EL (cell line): Measurements from ENCODE around the gene HEATR1.

Source experiments
- DNase-seq: peaks from one replicate; pipeline ENCODE4 v3.0.0-alpha.2; 2016

HEATR1 gene

GRCh38 chr1:236535190-236535589 lies 69.1 kb downstream of the HEATR1 start:
- no peak for DNase-seq

- peak; percentile 75 for DNase-seq
Observed at GRCh38 chr1:236534151-236534651, 70.1 kb downstream of the HEATR1 start.

GRCh38 chr1:236532850-236533249 lies 71.5 kb downstream of the HEATR1 start:
- DNase-seq, result no peak

DNA sequence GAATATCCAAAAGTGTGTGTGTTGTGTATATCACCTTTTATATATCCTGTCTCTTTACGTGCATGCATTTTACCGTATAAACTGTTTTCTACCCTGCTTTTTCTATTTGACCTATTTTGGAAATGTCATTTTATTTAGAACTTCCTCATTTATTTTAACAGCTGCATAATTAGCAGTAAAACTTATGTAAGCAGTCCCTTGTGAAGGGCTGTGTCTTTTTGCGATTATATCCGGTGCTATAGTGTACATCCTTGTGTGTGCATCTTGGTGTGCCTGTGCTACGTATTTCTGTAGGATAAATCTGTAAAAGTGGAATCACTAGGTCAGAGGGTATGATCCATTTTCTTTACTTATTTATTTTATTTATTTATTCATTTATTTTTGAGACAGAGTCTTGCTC lies 73.4 kb downstream of the HEATR1 start:
- no peak for DNase-seq

DNA sequence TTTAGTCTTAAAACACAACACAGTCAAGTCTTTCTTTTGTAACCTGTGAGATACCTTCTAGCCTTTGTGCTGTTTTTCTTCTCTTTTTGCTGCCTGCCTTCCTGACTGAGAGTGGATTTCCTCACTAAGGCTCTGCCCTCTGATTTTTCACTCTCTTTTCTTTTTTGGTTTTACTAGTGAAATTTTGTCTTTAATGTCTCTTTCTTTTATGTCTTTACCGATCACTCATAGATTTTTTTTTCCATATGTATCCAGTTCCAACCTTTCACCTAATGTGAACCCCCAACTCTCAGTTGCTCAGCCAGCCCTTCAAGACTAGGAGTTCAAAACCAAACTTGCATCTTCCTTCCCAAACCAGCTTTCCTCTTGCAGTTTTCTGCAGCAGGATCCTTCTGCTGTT lies 74.0 kb downstream of the HEATR1 start:
- no peak for DNase-seq

GRCh38 chr1:236526079-236526478 lies 78.2 kb downstream of the HEATR1 start:
- DNase-seq, result no peak

DNA sequence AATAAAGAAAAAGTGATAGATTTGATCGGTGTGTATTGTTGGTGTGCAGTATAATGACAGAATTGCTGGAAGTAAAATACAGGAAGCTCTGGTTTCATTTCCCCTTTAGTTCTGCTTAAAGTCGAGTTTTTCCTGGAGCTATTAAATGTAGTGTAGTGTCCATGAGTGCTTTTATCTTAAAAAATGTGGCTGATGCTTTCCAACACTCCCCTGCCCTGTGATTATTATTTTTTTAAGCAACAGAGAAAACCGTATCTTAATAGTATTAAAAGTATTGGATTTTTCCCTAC lies 79.5 kb downstream of the HEATR1 start:
- no peak for DNase-seq

DNA sequence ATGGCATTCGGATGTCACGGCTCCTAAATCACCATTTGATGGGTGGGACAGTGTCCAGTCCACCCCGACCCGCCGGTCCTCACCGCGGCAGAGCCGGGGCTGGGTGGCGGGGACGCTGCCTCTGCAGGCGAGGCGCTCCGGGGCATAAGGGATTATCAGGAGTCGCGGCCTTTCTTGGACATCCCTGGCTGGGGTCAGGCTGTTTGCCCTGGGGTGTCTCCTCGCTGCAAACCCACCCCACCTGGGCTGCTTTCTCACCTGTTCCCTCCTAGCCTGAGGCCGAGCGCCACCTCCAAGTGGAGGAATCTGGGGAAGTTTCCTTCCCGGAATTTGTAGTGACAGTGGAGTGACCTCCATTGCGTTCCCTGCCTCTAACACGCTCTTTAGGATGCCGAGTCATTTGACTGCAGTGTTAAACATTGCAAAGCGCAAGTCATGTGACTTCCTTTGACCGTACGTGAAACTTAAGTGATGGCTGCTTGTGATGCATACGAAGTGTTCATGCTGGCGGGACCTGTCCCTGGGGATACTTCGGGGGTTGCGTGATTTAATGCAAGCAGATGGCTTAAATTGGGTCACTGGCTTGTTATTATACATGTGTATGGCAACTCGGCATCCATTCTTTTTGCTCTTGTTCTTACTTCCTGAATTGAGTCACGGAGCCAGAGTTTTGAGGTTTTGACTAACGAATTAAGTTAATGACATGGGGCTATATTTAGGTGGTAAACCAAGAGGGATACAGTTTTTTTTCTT lies 80.0 kb downstream of the HEATR1 start:
- peak; percentile 83 for DNase-seq

DNA sequence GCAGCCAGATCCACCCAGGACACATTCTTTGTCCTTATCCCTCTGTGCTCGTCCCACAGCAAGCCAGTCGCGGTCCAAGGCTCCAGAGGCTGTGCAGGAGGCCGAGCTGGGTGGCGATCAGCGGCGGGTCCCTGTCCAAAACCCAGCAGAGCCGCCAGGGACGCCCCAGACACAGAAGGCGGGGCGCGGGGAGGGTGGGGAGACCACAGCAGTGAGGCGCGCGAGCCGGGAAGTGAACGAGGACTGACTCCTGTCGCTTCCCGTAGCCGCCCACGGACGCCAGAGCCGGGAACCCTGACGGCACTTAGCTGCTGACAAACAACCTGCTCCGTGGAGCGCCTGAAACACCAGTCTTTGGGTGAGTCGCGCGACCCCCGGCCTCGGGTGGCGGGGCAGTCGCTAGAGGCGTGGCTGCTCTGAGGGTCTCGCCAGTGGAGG lies 80.6 kb downstream of the HEATR1 start, which contains the start of gene LGALS8:
Gene LGALS8 (plus strand): TSS at position 279 of the 438 bp plus-strand sequence. CDS start 2,089 bp downstream, outside the sequence.
- peak; percentile 86 for DNase-seq

DNA sequence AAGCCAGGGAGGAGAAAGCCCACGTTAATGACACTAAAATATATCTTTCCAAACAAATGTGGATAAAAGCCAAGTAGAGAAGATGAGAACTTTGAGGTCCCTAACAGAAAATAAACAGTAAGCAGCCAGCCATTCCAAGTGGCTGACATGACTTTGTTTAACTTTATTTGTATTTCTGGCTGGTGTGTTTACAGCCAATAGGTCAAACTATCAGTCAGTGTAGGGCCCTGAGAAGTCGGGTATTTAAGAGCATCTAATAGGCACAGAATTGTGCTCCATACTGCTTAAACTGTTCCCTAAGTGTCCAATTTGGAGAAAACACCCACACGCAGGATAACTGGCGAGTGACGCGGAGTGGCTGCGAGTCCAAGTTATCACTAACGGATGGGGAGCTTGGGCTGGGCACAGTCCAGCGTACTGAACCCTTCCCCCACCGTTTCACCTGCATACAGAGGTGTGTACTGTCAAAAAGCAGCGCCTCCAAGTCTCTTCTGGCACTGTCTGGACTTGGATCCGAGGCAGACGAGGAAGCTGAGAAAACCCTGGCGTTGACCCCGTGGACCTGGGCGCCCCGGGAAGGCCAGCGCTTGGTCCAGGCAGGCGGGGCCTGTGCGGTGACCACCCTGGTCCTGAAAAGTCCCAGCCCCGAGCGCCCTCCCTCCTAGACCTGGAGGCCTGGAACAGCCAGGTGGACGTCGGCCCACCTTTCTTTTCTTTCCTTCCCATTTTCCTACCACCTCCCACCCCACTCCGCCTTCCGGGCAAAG lies 81.2 kb downstream of the HEATR1 start:
- DNase-seq, result no peak

- DNase-seq, result no peak
Observed at GRCh38 chr1:236520445-236521005, 83.8 kb downstream of the HEATR1 start.

DNA sequence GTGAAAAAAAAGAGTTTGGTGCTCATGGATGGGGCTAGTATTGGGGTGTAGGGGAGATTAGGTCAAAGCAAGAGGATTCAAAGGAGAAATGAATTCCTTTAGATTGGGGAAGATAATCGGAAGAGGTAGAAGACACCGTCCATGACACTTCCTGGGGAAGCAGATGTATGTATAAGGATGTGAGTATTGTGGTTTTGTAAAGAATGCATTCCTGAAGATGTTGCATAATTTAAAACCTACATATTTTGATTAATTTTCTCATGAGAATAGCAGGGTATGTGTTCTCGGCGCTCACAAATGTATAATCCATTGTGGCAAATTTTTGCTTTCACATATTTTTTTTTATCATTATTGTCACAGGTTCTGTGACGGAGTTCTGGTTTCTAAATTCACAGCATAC lies 86.0 kb downstream of the HEATR1 start:
- DNase-seq, result peak; percentile 27

GRCh38 chr1:236516929-236517704 lies 87.2 kb downstream of the HEATR1 start:
- peak; percentile 66 for DNase-seq

- DNase-seq, result no peak
Observed at GRCh38 chr1:236515443-236515958, 88.8 kb downstream of the HEATR1 start.

DNA sequence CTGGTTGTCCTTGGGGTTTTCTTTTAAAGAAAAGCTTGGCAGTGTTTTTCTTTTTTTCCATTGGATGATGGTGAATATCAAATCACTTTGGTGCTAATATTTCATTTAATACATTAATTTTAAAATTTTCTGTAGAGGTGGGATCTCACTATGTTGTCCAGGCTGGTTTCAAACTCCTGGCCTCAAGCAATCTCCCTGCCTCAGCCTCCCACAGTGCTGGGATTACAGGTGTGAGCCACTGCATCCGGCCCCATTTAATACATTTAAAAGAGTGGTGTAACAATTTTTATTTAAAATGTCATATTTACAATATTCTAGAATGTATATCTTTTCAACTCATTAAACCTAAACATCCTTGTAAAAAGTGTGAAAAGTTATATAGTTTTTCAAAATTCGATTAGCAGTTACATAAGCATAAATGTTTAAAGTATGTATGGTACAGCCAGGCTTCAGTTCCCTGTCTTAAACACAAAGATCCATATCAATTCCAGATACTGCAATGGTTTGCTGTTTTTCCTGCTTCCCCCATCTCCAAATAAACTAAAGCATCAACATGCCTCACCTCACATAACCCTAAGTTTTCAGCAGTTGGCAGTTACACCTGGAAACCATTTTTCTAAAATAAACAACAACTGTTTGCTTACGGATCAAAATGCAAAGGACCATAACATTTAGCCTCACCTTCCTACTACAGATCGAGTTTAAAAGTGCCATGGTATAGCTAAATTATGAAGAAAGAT lies 89.4 kb downstream of the HEATR1 start:
- no peak for DNase-seq

- no peak for DNase-seq
Observed at GRCh38 chr1:236511735-236512418, 92.4 kb downstream of the HEATR1 start.

GRCh38 chr1:236509647-236510401 lies 94.5 kb downstream of the HEATR1 start:
- no peak for DNase-seq

GRCh38 chr1:236509203-236509602 lies 95.1 kb downstream of the HEATR1 start:
- DNase-seq, result no peak

DNA sequence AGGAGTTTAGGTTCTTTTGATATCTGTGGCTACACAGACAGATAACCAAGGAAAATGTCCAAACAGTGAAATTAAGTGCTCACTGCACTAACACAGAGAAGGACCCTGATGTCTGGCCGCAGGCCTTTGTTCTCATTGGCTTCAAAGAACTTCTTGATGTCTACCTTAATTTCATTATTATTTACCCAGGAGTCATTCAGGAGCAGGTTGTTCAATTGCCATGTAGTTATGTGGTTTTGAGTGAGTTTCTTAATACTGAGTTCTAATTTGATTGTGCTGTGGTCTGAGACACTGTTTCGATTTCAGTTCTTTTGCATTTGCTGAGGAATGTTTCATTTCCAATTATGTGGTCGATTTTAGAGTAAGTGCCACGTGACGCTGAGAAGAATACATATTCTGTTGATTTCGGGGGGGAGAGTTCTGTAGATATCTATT lies 95.7 kb downstream of the HEATR1 start:
- DNase-seq, result no peak

DNA sequence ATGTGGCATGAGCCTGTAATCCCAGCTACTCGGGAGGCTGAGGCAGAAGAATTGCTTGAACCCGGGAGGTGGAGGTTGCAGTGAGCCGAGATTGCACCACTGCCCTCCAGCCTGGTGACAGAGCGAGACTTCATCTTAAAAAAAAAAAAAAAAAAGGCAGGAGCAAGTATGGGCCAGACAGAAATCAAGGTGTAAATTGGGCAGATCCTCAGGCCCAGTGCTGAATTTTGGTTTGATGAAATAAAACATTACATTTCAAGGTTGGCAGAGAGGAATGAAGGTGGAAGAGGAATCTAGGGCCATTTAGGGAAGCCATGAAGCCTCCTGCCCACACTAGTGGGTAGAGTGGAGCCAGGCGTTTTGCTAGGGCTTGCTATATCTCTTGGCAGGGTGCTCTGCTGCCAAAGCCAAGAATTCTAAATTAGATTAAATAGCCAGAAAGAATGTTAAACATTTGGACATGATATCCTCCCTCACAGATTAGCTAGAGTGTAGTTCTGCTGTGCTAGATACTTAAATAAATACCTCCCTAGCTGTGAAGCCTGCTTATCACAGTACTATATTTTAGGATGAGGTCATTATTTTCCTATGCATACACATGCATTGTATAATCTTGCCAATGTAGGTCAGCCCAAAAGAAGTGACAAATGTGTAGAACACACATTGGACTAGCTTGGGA lies 97.2 kb downstream of the HEATR1 start:
- DNase-seq, result peak; percentile 40
